Activated CD8-positive, alpha-beta memory T cell treated with anti-CD3 and anti-CD28 coated beads, Interleukin-2, amount 50 U/mL, for 4 hours (primary cell): ENCODE measurements around the gene CEP68.
"Not testable (repeated sequence)": the region's sequence is repeated elsewhere in the genome, so short reads cannot be mapped to it uniquely, and the experiment has no call there.

Source experiments
- DNase-seq: peaks from one replicate; pipeline ENCODE4 v3.0.0-alpha.2; 2020

CEP68 gene

DNA sequence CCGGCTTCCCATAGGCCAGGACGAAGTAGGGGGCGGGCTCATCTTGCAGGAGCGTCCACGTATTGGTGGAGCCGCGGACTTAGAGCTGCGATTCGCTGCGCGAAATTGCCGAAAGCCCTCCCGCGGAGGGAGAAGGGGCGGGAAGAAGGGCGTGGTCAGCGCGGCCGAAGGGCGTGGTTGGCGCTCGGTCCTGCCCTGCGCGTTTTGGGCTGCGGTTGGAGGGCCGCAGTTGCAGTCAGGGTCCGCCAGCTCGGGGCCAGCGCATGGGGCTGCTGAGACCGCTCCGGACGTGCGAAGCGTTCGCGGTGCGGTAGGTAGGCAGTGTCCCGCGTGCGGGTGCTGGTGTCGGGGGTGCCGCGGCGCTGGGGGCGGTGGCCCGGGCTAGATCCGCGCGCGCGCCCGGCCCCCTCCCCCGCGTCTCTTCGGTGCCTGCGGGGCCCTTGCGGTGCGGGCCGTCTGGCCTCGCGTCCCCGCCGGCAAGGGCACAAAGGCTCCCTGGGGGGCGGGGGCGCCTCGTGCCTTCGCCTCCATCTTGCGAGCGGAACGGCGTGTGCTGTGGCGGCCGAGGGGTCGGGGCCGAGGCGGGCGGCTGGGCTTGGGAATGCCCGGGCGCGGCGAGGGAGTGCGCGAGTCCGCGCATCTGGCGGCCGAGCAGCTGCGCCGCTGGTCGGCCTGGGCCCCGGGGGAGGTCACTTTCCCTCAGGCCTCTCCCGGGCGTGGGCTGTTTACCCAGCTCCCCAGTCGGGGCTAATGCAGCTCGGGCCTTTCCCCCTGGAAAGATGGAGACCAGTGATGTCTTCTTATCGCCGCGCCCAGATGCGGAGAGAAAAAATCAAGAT lies at the start of gene CEP68:
CEP68 (plus strand) TSS at position 202 of the 839 bp plus-strand sequence. CDS start 13,029 bp downstream, outside the sequence.
- peak; percentile 95 for DNase-seq

DNA sequence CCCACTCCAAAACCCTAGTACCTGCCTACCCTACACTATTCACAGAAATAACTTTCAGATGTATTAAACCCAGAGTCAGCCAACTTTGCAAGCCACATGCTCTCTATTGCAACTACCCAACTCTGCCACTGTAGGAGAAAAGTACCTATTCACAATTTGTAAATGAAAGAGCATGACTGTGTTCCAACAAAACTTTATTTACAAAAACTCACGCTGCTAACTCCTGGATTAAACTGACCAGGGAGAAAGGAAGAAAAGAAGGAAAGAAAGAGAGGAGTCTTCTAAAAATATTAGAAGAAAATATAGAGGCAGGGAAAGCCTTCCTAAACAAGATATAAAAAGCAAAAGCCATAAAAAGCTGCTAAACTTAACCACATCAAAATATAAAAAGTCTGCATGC lies 42.4 kb upstream of the CEP68 start:
- DNase-seq: no peak

GRCh38 chr2:65015731-65016130 lies 40.5 kb upstream of the CEP68 start:
- DNase-seq: no peak

DNA sequence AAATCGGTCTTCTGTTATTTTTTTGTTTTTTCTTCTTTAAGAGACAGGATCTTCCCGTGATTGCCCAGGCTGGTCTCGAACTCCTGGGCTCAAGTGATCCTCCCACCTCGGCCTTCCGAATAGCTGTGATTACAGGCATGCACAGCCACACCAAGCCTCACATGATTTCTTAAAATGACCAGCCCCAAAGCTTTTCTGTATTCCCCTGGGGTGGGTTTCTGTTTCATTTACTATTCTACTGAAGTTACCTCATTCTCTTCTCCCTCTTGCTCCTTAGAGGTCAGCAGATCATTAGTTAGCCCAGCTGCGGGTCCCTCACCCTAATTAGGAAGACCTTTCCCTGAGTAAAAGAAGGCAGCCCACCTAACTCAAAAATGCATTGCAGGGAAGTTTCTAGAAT lies 39.4 kb upstream of the CEP68 start:
- no peak for DNase-seq

DNA sequence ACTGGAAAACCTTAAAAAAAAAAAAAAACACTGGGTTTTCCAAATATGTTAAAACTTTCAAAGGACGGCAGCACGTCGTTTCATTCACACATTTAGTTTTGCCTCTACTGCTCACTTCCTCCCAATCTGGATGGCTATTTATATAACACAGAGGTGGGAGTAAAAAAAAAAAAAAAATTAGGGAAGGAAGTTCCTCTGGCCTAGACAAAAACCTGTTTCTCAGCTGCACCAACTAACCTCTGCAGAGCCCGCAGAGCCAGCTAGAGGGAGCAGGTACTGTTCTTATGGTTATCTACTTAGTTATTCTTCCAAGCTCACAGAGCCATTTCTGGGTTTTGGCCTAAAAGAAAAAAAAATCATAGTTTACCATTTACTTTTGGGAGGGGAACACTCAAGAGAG lies 38.9 kb upstream of the CEP68 start:
- no peak for DNase-seq

DNA sequence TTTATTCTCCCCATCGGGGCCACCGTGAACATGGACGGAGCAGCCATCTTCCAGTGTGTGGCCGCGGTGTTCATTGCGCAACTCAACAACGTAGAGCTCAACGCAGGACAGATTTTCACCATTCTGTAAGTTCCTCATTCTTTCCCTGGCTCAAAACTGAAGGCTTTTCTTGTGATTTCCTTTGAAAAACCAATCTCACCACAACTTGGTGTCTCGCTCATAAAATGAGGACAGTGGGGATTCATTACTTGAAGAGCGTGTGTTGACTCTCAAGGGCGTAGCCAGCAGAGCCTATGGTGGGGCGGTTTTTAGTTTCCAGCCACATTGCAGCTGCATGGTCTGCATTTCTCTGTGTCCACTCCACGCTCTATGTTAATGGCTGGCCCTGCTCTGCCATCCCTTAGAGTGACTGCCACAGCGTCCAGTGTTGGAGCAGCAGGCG lies 38.1 kb upstream of the CEP68 start:
- no peak for DNase-seq

DNA sequence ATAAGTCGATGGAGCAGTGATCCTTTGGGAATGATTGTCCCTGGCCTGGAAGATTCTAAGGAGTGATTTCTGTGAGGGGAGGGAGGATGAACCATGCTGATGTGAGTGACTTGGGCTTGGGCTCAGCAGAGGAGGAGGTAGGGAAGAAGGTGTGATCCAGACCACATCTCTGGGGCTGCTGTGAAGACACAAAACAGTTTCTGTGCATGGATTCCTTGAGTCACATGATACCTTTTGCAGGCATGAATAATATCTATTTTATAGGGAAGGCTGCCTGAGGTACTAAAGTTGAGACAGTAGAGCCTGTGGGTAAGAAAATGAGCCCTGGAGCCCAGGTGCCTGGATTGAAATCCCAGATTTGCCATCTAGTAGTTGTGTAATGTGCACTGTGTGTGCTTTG lies 37.2 kb upstream of the CEP68 start:
- DNase-seq: no peak

GRCh38 chr2:65019675-65020195 lies 36.5 kb upstream of the CEP68 start:
- DNase-seq: no peak

GRCh38 chr2:65020251-65020650 lies 36.0 kb upstream of the CEP68 start:
- not testable (repeated sequence) for DNase-seq

GRCh38 chr2:65020943-65021528 lies 35.2 kb upstream of the CEP68 start:
- DNase-seq: no peak

DNA sequence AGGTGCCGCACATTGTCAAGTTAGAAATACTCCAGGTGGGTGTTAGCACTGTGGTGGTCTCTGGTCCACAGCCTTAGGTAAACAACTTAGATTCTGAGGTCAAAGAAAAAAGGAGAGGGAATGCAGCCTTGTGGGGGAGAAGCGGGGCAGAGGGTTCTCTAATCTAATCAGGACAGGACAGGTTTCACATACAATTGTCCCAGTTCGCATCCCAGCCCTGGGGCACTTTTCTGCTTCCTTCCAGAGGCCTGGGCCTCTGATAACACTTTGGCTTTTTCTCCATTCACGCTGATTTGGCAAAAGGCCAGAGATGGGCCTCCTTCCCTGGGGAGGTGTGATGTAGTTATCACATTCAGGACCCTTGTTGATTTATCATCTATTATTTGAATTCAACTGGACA lies 34.5 kb upstream of the CEP68 start:
- DNase-seq: no peak

GRCh38 chr2:65022189-65022588 lies 34.0 kb upstream of the CEP68 start:
- DNase-seq: no peak

GRCh38 chr2:65023742-65024141 lies 32.5 kb upstream of the CEP68 start:
- no peak for DNase-seq

DNA sequence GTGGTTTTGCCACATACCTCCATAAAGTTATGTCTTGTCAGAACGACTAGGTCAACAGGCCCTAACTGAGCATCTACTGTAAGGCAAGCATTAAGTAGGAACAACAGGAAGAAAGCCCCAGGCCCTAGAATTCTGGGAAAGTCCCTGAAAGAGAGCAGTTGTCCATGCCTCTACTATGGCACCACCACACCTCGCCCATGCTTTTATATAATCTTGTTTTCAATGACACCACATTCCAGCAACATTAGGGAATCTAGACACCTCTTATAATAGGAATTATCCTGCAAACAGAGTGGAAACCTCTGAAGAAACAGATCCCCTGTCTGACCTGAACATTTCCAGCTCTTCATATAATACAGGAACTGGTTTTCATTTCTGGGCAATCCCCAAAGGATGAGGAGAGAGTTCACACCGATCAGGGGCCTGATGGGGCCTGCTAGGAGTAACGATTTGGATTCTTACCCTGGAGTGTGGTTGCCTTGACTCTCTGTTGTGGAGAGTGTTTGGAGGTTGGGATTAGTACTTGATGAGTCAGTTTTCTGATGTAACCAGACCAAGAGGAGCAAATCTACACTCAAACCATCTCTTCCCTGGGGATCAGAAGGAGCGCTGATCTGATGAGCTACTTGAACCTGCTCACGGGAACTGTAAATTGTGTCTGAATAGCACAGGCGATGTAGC lies 31.9 kb upstream of the CEP68 start:
- no peak for DNase-seq

DNA sequence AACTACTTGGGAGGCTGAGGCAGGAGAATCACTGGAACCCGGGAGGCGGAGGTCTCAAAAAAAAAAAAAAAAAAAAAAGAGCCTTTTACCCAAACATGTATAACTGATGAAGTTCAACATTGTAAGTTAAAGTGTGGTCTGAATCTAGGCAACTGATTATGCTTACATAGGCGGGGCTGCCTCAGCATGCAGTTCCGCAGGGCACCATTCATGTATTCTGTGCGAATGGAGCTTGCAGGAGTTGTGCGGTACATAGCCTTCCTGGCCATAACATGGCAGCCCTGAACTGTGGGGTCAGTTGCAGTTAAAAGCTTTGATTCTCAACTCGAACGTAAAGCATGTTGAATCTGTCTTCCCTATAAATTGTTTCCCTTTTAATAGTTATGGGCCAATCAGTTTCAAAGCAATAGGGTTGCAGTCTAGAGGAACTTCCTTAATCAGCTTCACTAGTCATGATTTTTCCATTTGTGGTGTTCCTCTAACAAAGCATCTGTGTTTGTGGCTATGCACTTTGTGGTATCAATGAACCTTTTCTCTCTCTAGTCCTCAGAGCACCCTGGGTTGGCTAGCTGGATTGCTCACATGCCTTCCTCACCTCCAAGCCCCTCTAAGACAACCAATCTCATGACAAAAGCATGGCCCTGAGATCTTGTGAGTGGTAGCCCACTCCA lies 30.6 kb upstream of the CEP68 start:
- DNase-seq: no peak

DNA sequence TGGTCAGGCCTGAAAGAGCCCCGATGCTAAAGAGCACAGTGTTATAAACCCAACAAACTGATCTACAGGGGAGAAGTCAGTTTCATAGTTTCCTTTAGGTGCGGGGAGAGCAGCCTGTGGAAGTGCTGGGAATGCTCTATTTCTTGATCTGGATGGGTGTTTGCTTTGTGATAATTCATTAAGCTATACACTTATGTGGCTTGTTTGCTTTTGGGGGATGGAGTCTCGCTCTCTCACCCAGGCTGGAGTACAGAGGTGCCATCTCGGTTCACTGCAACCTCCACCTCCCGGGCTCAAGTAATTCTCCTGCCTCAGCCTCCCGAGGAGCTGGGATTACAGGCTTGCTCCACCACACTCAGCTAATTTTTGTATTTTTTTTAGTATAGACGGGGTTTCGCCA lies 30.1 kb upstream of the CEP68 start:
- no peak for DNase-seq

DNA sequence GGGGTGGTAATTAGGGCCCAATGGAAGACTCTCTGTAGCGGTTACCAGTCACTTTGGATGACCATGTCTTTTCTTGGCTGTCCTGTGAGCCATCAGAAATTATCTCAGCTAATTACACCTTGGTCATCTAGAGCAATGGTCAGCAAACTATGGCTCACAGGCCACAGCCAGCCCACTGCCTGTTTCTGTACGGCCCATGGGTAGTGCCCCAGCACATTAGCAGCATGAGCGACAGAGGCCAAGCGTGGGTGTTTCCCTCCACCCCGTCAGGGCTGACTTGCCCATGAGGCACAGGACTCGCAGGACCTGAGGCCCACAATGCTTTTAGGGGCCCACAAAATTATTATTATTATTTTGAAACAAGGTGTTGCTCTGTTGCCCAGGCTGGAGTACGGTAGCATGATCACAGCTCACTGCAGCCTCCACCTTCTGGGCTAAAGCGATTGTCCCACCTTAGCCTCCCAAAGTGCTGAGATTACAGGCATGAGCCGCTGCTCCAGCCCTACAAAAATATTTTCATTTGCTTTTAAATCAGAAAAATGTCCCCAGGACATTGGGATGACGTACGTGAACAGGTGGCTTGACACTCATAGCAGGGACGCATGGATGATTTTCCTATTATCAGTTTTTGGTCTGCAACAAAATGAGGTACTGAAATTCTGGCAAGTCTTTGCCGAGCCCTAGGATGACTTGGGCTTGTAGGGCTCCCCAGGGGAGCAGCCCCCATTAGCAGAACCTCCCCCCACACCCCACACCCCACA lies 29.3 kb upstream of the CEP68 start:
- no peak for DNase-seq

DNA sequence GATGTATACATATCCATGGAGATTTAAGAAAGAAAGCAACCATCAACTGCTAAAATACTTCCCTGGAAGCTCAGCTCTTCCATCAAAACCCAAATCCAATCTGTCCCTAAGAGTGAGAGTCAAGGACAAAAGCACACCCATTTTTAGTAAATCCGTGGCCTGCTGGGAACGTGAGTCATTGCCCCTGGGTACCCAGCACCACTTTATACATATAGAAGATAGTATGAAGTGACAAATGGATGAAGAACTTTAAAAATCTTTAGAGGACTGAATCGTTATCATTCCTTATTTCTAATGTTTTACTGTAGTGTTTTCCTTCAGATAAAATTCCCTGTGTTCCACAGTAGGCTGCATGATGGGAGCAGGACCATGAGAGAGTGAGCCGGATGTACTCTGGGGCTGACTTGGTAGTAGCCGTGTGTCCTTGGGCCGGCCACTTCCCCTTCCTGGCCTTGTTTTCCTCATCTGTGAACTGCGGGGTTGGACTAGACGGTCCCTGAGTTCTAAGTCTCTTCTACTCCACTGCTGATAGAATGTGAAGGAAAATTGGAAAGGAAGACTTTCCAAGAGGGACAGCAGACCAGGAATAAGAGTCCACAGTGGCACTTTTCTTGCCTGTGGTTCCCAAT lies 28.5 kb upstream of the CEP68 start:
- DNase-seq: no peak

- no peak for DNase-seq
Measured at GRCh38 chr2:65030476-65031332, 25.5 kb upstream of the CEP68 start.

DNA sequence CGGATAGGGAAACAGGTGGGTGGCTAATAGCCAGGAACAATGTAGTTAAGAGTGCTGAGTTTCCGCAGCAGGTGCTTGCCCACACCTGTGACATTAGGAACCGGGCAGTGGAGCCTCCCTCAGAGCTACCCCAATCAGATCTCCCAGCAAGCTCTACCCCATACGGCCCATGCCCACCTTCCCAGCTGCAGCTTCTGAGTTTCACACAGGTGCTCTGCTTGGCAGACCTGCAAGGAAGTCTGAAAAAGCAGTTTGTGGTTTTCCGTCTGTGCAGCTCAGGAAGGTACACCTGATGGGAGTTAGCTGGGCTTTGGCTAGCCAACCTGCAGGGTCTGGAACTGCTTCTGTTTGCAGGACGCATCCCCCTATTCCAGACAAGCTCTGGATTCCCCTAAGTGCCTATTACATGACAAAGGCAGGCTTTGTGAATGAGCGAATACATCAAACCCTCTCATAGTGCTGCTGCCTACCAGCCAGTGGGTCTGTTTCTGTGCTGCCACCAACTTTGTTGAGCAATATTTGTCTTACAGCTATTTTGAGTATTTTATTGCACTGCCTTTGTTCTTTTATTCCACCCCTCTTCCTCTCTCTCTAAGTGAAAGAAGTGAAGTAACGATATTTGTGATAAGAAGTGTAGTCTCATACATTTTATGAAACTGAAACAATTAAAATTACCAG lies 24.7 kb upstream of the CEP68 start:
- no peak for DNase-seq
